Measurements from ENCODE around the gene WDR76.
"Not testable (repeated sequence)": the region's sequence is repeated elsewhere in the genome, so short reads cannot be mapped to it uniquely, and the experiment has no call there.

Gene WDR76

DNA sequence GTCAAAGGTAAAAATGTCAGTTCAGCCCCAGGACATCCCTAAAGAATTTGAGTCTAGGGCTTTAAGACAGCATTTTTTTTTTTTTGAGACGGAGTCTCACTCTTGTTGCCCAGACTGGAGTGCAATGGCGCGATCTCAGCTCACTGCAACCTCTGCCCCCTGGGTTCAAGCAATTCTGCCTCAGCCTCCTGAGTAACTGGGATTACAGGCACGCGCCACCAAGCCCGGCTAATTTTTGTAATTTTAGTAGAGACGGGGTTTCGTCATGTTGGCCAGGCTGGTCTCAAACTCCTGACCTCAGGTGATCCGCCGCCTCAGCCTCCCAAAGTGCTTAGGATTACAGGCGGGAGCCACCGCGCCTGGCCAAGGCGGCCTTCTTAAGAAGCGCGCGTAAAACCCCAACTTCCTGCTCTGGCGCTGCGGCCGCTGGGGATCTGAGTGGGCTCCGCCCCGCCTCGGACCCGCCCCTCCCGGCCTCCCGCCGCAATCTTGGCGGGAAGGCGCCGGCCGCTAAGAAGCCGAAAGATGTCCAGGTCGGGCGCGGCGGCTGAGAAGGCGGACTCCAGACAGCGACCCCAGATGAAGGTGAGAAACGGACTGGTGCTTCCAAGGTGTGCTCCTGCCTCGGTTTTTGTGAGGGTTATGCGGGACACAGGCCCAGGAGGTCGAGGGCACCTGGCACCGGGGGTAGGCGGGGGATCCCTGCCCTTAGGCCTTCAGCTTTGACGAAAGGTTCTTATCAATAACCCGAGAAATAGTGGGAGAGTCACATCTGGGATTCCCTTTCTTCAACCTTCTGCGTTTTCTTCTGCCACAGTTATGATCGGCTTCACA lies at the start of gene WDR76:
TSS of gene WDR76 (plus strand) at position 495 of the 834 bp plus-strand sequence. CDS start at position 526, 31 bp downstream.
- DNase-seq (ENCODE audit: low read depth in 2 of 3, low spot score in 1 of 3), result peak; percentile 69 to 84 (median 74)

DNA sequence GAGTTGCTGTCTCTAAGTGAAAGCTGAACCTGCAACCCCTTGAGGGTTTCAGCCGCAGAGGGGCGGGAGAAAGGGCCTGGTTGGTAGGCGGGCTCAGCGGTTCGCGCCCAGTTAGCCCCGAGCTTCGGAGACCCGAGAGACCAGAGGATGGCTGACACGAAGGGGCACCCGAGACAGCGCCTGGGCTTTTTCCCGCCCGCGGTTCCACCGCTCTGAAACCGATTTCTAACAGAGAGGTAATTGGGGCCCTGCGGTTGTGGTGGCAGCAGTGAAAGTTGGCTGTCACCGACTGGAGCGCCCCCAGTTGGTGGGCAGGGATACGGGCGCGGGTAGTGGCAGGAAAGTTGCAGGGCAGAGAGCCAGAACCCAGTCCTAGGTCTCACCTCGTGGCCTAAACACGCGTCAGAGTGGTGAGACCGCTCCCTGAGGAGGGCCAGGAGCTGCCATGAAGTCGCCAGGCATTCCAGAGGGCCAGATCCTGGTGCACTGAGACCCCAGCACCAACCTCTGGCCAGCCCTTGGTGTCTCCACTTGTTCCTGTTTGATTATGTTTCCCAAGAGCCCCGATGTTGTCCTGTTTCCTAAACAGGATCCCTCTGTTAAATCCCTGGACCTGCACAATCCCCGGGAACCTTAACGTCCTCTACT lies 49.4 kb upstream of the WDR76 start:
- DNase-seq (ENCODE audit: low read depth in 2 of 3, low spot score in 1 of 3), result peak; percentile 86 to 90 (median 86)

DNA sequence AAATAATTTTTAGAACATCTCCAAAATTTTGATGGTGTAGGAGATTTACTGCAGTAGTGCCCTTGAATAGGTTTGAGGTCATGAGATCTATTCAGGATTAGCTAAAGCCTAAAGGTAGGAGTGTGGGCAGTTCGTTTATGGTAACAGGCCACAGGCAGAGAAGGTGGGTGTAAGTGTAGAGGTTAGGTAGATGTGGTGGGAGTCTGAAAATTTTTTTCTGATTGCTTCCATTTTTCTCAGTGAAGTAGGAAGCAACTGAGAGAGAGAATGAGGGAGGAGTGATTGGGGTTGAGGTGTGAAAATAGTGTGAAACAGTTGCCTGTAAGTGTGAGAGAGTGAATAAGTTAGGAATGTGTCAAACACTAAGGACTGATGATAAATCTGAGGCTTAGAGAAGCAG lies 47.8 kb upstream of the WDR76 start:
- no peak for DNase-seq (ENCODE audit: low read depth in 2 of 3, low spot score in 1 of 3)

DNA sequence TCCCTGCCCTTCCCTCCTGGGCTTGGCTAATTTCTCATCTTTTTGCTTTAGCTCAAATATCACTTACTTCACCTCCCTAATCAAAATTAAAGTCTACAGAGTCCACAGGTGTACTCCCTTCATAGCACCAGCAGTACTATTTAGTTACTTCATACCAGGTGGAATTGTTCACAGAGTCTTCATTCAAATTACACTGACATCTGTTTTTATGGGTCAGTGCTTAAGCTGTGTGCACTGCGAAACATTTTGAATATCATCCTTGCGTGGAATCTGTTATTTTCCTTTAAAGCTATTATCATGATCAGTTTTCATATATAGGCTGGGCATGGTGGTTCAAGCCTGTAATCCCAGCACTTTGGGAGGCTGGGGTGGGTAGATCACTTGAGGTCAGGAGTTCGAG lies 37.4 kb upstream of the WDR76 start:
- DNase-seq (ENCODE audit: low read depth in 2 of 3, low spot score in 1 of 3), result no peak

DNA sequence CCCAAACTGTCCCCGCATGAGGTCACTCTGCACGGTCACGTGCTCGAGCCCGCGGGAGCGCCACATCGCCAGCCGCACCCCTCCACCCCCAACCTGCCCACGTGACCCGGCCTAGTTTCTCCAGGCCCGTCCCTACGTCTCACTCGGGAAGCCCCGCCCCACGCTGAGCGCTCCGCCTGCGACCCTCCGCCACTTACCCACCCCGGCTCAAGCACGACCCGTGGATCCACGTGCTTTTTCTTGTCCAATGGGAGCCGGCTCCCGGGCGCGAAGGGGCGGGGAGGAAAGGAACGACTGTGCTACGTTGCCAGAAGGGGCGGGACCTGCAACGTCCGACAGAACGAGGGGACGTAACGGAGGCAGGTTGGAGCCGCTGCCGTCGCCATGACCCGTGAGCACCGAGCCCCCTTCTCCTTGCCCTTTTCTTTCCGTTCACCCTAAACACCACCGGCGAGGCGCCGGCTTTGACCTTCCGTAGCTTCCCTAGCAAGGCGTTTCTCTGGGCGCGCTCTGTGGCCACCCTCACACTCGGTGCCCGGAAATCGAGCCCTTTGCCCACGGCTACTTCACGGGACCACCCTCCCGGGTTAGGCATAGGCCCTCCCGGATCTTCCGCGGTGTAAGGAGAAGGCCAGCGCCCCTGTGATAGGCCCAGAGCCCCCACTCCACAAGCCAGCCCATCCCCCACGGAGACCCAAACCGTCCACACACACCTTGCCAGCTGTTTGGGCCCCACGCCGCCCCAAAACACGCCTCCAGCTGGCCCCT lies 34.6 kb upstream of the WDR76 start, which contains the start of gene SERF2:
TSS of gene SERF2 (plus strand) at position 328 of the 768 bp plus-strand sequence. CDS start at position 385, 57 bp downstream.
- peak; percentile 100 for DNase-seq (ENCODE audit: low read depth in 2 of 3, low spot score in 1 of 3)

DNA sequence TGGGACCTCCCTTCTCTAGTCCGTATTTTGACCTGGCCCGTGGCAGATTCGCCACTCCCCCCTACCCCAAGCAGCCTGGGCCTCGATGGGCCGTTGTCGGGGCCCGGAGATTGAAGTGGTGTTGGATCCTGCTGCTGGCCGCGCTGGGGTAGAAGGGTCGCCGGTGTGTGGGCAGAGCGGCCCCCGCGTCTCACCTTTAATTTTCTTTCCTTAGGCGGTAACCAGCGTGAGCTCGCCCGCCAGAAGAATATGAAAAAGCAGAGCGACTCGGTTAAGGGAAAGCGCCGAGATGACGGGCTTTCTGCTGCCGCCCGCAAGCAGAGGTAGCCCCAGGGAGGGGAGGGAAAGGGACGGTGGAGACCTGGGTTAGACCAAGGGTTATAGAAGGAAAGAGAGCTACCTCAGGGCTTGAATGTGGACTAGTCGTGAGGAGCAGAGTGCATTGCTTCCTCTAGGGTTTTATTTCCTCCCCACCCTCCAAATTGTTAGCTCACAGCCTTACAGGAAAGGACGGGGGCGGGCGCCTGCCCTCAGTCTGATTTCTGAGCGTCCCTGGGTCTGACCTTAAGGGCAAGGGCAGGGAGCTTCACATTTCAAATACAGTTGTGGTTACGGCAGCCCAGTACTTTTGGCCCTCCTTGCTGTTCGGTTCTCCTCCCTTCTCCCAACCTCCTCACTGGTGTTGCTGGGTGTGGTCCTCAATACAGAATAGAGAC lies 33.9 kb upstream of the WDR76 start:
- DNase-seq (ENCODE audit: low read depth in 2 of 3, low spot score in 1 of 3), result peak in 1 of 3 donors; percentile 12

DNA sequence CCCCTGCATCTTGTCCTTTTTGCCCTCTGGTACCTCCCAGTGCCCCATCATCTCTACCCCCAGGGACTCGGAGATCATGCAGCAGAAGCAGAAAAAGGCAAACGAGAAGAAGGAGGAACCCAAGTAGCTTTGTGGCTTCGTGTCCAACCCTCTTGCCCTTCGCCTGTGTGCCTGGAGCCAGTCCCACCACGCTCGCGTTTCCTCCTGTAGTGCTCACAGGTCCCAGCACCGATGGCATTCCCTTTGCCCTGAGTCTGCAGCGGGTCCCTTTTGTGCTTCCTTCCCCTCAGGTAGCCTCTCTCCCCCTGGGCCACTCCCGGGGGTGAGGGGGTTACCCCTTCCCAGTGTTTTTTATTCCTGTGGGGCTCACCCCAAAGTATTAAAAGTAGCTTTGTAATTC lies 33.2 kb upstream of the WDR76 start:
- DNase-seq (ENCODE audit: low read depth in 2 of 3, low spot score in 1 of 3), result no peak

DNA sequence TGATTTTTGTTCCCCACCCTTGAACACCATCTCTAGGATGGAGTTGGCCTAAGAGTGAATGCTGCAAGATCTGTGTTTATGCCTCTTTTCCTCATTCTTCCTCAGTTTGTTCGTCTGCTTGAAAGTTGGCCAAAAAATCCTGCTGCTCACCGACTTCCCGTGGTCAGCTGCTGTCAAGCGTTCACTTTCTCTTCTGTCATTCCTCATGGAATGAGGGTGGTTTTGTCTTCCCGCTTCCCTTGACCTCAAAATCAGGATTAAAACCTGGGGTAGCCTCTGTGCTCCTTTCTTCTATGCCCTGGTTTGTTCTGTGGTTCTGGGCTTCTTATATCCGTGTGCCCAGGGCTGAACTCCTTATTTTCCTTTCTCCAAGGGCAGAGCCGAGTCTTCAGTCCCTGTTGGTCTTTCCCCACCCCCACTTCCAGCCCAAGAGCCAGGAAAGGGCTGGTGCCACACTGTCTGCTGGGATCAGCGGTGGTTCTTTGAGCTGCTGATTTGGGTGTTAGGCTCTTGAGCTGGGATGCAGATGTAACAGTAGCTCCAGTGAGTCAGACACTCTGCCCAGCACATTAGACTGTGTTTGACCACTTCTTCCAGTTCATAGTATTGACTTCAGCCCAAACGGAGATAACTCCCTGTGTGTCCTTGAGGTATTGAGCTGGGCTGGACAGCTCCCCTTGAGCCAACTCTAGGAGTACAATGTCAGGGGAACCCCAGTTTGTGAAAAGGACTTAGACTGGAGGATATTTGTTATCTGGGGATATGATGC lies 32.3 kb upstream of the WDR76 start:
- DNase-seq (ENCODE audit: low read depth in 2 of 3, low spot score in 1 of 3), result no peak

DNA sequence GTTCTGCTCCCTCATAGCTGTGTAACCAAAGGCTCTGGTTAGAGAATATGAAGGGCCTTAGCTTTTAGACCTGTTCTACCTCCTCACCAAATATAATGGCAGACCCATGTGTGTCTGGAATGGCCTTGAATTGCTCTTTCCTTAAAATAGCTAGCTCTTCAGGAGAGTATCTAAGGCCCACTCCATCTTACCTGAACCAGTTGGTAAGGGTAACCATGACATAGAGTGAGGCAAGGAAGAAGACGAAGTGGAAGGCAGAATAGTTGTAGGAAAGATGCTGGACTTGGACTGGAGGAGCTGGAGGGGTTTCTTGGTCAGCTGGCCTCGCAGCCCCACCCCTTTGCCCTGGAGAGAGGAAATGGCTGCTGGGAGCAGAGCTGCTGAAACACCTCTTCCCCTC lies 31.6 kb upstream of the WDR76 start:
- DNase-seq (ENCODE audit: low read depth in 2 of 3, low spot score in 1 of 3), result no peak

DNA sequence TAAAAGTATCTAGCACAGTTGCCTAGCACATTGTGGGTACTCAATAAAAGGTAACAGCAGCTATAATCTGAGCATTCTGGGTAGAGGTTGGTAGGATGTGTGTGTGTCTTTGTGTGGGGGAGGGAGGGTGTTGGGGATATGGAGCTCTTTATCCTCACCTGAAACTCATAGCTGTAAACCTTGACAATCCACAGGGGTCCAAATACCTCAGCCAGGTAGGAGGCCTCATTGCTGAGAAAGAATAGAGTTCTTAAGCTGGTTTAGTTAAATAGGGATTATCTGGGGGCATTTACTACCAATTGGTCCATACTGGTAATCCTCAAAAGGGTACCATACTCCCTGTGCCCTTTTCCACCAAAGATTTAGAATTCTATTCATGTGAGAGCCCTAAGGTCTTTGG lies 30.8 kb upstream of the WDR76 start:
- DNase-seq (ENCODE audit: low read depth in 2 of 3, low spot score in 1 of 3), result no peak

DNA sequence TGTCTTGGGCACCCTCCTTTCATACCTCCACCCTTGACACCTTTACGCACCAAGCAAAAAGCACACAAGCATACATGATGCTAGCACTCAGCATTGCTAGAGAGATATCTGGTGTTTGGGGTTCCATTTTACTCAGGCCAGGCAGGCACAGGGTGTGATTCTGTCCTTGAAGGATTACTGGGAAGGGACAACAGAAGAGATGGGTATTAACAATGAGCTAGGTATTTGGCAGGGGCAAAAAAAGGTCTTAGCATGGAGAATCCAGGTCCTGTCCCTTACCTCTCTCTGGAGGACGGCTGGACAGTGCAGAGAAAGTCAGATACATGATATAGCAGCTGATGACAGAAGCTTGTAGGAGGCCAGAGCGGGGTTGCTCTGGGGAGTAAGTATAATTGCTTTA lies 30.2 kb upstream of the WDR76 start:
- DNase-seq (ENCODE audit: low read depth in 2 of 3, low spot score in 1 of 3), result no peak

DNA sequence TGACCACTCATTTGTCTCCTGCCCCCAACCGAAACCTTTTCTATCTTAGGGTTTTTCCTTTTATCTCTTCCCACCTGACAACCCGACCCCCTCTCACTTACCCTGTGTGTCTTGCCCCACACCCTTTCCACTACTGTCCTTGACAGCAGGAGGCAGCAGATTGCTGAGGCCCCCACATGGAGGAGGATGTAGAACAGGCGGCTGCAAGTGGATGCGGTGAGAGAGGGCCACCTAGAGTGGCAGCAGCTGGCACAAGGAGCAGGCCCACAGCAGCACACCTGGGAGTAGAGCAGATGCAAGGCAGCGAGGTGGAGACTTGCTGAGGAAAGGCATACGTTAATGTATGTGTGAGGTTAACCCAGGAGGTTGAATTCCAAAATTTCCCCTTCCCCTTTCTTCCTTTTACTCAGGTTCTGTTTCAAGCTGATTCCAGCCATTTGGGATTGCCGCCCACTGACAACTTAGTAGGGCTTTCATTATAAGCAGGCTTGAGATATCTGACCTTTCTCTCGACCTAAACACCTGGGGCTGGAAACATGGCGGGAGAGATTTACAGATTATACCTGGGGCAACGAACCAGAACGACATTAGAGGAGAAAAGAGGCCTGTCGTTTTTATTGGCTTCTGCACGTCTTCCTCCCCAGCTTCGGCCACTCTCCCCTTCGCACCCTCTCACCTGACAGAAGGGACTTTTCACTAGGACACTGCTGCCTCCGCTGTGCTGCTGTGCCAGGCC lies 27.4 kb upstream of the WDR76 start:
- no peak for DNase-seq (ENCODE audit: low read depth in 2 of 3, low spot score in 1 of 3)

DNA sequence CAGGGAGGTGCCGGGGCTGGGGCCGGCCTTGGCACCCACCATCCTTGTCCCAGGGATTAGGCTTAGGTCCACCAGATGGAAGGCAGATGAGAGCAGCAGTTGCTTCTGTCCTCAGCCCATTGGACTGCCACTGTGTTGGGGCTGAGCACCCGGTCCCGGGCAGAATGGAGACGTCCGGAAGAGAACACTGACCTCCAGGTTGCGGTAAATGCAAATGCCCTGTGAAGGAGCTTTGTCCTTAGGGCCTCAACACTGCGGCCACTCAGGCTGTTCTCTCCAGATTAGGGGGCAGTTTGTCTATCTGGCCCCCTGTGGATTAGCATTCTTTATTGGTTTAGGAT lies 26.9 kb upstream of the WDR76 start, which contains the start of gene SERINC4:
TSS of gene SERINC4 (minus strand) at position 276 of the 341 bp plus-strand sequence. CDS start at position 42, 234 bp downstream.
- no peak for DNase-seq (ENCODE audit: low read depth in 2 of 3, low spot score in 1 of 3)

DNA sequence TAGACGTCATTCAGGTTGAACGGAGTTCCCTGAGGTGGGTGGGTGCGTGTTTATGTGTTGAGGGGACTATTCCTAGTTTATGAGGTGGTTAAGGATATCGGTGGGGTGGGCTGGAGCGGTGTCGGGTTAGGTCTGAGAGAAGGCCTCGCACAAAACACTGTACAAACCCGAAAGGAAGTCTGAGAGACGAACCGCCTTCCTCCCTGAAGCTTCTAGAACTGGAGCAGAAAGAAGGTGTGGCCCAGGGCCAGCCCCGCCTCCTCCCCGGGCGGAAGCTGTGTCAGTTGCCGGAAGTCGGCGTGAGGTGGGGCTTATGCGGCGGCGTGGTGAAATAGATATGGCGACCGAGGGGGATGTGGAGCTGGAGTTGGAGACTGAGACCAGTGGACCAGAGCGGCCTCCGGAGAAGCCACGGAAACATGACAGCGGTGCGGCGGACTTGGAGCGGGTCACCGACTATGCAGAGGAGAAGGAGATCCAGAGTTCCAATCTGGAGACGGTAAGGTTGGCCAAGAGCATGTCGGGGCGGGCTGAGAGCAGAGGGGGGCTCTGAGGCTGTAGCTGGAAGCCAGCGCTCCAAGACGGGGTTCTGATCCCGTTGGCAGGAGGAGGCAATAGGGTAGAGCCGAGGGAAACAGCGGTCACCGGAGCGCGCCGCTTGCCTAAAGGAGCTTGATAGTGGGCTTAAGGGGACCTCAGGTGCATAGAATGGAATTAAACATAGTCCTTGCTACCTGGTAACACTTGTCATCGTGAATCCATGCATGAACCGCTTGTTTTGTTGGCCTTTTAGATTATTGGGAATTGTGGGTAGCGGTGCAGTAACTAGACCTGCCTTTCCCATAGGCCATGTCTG lies 26.3 kb upstream of the WDR76 start, which contains the start of gene HYPK:
TSS of gene HYPK (plus strand) at position 314 of the 856 bp plus-strand sequence. CDS start at position 338, 24 bp downstream.
- peak; percentile 75 to 88 (median 86) for DNase-seq (ENCODE audit: low read depth in 2 of 3, low spot score in 1 of 3)

DNA sequence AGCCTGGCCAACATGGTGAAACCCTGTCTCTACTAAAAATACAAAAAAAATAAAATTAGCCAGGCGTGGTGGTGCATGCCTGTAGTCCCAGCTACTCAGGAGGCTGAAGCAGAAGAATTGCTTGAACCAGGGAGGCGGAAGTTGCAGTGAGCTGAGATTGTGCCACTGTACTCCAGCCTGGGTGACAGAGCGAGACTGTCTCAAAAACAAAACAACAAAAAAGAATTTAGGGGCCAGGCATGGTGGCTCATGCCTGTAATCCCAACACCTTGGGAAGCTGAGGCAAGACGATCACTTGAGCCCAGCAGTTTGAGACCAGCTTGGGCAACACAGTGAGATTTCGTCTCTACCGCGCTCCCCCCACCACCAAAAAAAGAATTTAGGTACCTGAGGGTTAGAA lies 24.1 kb upstream of the WDR76 start:
- not testable (repeated sequence) for DNase-seq (ENCODE audit: low read depth in 2 of 3, low spot score in 1 of 3)

DNA sequence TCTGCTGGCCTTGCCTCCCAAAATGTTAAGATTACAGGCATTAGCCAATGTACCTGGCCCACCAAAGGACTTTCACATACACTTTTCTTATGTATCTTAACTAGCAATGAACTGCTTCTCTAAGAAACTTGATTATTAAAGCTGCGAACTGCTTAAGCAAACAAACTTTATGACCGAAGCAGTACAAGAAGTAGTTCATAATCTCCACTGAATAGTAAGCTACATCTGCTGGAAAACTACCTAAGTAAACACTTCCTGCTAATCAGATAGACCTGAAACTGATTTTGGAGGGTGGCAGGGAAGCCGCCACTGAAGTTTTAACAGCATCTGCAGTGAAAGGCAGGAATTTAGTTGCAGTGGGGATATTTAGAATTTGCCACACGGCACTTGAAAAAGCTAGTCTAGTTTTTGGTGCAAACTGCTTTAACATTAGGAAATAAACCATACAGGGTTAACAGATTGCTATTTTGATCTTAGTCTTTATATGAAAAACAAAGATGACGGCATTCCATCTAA lies 18.3 kb upstream of the WDR76 start:
- no peak for DNase-seq (ENCODE audit: low read depth in 2 of 3, low spot score in 1 of 3)

DNA sequence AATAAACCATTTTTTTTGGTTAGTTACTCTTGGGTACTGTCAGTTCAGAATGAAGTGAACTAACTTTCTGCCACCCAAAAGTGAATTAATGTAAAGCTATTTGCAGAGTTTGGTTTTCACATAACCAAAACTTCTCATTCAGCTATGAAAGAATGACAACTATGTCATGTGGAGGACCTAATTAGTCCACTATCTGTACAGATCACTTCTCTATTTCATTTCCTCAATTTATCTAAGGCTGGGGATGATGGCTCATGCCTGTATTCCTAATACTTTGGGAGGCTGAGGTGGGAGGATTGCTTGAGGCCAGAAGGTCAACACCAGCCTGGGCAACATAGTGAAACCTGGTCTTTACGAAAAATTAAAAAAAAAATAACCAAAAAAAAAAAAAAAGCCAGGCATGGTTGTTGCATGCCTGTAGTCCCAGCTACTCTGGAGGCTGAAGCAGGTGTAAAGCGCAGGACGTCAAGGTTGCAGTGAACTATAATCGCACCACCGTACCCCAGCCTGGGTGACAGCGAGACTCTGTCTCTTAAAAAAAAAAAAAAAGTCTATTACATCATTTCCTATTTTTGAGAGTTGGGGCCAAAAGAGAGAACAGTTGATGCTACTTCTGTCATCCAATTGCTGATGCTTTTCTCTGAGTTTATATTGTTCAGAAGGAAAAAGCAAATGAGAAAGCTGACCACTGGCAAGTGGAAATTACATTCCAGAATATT lies 17.7 kb upstream of the WDR76 start:
- DNase-seq (ENCODE audit: low read depth in 2 of 3, low spot score in 1 of 3), result no peak

DNA sequence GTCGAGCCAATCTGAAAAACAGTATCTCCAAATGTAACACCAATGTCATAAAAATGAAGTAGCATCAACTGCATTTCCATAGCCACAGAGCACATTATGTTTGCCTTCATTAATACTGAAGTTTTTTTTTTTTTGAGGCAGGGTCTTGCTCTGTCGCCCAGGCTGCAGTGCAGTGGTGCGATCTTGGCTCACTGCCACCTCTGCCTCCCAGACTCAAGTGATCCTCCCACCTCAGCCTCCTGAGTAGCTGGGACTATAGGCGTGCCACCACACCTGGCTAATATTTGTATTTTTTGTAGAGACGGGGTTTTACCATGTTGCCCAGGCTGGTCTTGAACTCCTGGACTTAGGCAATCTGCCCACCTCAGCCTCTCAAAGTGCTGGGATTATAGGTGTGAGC lies 11.7 kb upstream of the WDR76 start:
- DNase-seq (ENCODE audit: low read depth in 2 of 3, low spot score in 1 of 3), result not testable (repeated sequence)

Measured in stimulated activated CD4-positive, alpha-beta T cell treated with anti-CD3 and anti-CD28 coated beads, Interleukin-12 subunit alpha, Interleukin-12 subunit beta, amount 100 ng/mL, for 48 hours (primary cell).